Measurements from ENCODE around the gene ARHGEF28.

DNA sequence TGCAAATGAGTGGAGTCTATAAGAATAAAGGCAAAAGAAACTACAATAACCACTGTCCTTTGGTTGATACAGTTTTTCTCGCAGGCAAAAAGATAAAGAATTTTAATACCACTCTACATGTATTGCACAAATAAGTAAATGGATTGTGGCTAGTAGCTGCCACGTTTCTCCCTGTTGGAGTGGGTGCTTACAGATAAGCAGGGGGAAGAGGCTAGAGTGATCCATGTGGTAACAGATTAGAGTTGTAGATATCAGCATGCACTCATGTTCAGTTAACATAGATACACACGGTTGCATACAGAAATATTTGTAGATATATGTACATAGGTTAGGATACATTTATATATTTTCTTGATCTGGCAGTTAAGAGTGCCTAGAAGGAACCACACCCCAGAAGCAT is 179.5 kb downstream of the ARHGEF28 start:
- TF ChIP-seq CTCF (IDR thresholded peaks at IDR 0.05; ENCODE audit: borderline replicate concordance, extremely low read depth, low read length, poor library complexity, severe bottlenecking) (no peak), EZH2 (IDR thresholded peaks at IDR 0.05; ENCODE audit: borderline replicate concordance, low read depth, low read length, severe bottlenecking) (no peak)

Measured in DND-41 (cell line).